Activated CD4-positive, CD25-positive, alpha-beta regulatory T cell (primary cell): ENCODE data around the gene CAV1.

ENCODE experiments used
- DNase-seq, 4 experiments: peaks; one replicate each; lab custom pipeline; 2025; lab: John Stamatoyannopoulos, UW

Gene CAV1

DNA sequence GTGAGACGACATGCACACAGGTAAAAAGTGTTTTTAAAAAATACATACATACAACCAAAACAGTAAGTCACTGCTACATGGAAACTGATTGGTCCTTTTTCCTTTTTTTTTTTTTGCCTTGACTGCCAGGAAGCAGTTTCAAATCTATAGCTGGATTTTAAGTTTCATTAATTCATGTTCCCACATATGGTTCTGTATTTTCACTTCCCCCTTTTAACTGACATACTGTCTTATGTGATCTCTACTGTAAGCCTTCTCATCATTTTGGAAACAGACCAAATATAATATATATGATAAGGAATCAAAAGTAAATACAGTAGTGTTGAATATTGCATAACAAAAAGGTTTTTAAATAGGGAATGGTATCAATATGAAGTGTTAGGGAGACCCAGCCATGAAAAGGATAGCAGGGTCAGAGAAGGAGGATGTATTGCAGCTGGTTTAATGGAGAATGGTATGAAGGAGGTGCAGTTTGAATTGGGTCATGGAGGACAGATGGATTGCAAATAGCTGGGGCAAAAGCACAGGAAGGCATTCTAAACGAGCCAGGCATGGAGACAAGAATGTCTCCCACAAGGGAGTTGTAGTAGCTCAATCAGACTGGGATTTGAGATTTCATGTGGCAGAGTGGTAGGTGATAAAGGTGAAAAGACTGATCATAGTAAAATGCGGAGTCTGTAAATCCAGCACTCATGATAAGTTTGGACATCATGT is 5.4 kb downstream of the CAV1 start:
- no peak for DNase-seq

- DNase-seq, result no peak
Measured at GRCh38 chr7:116532102-116532688, 7.4 kb downstream of the CAV1 start.

DNA sequence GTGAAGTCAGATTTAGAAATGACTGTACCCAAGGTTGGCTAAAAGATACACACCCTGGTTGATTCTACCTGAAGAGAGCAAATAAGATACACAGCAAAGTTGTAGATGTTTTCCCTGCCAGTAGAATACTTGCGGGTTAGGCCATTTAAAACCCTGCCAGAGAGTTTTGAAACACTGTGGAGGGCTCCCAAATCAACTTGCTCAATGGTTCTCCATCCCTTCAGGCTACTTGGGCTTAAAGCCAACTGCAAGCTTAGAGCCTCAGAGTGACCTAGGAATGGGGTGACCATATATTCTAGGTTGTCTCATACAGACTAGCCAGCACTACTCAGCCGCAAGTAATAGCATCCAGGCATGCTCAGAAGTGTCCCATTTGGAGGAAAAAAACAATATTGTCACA is 10.0 kb downstream of the CAV1 start:
- DNase-seq, result no peak

DNA sequence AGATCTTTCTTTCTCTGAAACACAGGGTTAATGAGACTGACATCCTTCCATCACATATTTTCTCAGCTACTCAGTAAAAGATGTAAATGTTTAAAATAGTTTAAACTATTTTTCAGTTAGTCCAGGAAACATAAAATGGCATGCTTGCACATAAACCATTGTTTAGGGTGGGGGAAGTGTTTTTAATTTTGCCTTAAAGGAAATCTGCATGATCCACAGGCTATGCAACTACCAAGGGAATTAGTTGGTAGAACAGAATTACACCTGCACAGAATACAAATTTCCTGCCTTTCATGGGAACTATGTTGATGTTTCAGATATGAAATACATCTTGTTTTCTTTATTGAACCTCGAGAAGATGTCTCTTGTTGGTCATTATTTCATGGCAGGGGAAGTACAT is 10.6 kb downstream of the CAV1 start:
- DNase-seq, result no peak

- DNase-seq, result no peak
Measured at GRCh38 chr7:116538138-116538537, 13.3 kb downstream of the CAV1 start.

GRCh38 chr7:116539879-116540278 is 15.0 kb downstream of the CAV1 start:
- DNase-seq, result no peak

GRCh38 chr7:116540743-116541142 is 15.9 kb downstream of the CAV1 start:
- DNase-seq, result no peak

GRCh38 chr7:116541951-116542350 is 17.1 kb downstream of the CAV1 start:
- no peak for DNase-seq

- DNase-seq, result no peak
Measured at GRCh38 chr7:116542618-116543017, 17.8 kb downstream of the CAV1 start.

GRCh38 chr7:116543664-116544063 is 18.8 kb downstream of the CAV1 start:
- DNase-seq, result no peak

GRCh38 chr7:116544487-116544886 is 19.7 kb downstream of the CAV1 start:
- no peak for DNase-seq

DNA sequence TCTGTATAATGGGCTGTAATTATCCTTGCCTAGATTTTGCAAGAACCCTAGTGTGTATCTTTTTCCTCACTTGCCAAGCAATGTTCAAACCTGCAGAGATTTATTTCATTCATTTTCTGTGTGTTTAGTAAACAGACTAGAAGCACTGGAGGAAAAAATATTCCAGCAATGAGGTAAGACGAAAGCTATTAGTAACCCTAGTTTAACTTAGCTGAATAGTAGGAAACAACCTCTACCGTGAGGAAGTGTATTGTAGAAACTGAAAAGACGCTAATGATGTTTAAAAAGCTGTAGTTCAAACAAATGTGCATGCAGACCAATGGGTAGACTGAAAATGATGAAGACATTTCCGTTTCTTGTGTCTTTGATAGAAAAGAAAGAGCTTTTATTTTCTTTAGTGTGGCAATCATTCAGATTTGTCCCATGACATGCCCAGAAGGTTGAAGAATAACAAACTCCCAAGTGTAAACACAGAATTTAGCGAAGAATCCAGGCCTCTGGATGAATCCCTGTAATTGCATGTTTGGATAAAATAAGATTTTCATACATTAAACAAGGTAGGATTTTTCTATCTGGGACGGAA is 20.7 kb downstream of the CAV1 start:
- DNase-seq, result no peak

DNA sequence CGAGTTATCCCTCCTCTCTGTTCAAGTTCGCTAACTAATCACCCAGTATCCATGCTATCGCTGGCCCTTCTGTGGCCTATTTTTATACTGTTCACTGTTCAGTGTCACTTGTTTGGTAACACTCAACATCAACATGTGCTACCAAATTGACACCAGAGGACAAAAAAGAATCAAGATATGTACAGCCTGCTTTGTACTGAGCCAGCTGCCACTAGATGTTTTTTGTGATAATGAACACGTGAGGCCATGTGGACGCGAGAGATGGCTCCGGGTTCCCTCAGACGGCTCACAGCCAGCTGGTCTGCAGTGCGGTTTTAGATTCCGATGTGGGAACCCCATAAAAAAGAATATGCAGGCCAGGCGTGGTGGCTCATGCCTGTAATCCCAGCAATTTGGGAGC is 21.2 kb downstream of the CAV1 start:
- no peak for DNase-seq

- DNase-seq, result no peak
Measured at GRCh38 chr7:116546916-116547315, 22.1 kb downstream of the CAV1 start.

GRCh38 chr7:116547347-116547746 is 22.5 kb downstream of the CAV1 start:
- no peak for DNase-seq

GRCh38 chr7:116548506-116548905 is 23.7 kb downstream of the CAV1 start:
- no peak for DNase-seq

DNA sequence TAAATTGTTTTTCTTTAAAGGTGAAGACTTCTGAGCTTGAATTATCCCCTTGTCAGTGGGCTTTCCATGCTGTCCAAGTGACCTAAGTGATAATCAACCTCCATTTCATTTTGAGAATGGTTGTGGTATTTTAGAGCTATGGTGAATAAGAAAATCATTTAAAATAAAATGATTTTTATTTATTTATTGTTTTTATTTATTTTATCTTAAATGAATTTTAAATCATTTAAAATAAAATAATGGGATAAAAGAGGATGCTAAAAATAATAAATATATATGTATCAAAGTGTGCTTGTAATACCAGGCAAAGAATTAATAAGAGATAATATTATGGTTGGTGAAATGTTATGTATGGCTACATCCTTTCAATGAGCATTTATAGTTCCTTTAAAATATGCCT is 24.5 kb downstream of the CAV1 start:
- DNase-seq, result no peak

- no peak for DNase-seq
Measured at GRCh38 chr7:116551692-116552091, 26.9 kb downstream of the CAV1 start.

- DNase-seq, result no peak
Measured at GRCh38 chr7:116552602-116553001, 27.8 kb downstream of the CAV1 start.

DNA sequence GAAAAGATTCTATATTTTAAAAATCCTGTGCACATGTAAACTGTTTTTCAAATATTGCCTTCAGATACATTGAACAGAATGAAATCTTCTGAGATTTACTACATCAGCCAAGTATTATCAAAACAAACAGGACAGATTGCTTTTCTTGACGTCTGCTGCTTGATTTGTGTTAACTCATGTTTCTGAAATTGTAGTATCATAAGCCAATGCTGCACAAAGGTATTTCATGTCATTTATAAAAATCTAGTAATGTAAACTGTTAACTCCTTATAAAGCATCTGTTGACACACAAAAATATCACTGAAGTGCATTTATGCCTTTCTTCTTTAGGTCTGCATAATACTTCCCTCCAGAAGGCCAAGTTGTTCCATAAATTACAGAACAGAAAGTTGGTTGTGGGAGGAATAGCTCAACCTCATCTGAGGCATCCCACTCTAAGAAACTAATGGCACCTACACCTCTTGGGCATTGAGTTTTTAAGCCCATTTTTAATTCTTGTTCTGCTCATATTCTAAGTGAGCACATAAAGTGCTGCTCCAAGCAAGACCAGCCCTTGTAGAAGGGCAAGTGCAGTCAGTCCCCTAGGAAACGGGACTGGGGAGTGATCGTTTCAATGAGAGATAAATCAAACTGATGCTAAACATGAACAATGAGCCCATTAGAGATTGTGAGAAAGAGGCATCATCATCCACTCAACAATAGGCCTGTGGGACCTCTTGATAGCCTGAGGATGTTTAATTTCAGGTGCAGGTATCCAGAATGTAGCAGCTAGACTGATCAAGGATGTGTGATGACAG is 28.5 kb downstream of the CAV1 start:
- no peak for DNase-seq

DNA sequence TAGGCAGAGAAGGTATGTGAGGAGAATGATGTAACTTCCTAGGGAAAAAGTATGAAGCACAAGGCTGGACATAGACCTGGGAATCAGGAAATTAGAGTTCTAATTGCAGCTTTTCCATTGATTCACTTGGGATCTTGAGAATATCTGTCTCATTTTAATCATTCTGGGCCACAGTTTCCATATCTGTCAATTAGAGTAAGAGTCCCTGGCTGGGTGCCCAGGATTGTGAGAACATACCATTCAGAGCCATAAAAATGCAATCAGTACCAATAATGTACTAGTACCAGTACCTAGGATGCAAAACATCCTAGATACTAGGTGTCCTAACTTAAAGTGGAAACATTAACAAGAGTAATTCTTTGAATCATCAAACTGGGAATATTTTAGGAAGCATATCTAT is 29.6 kb downstream of the CAV1 start:
- no peak for DNase-seq

GRCh38 chr7:116554911-116555310 is 30.1 kb downstream of the CAV1 start:
- DNase-seq, result no peak

DNA sequence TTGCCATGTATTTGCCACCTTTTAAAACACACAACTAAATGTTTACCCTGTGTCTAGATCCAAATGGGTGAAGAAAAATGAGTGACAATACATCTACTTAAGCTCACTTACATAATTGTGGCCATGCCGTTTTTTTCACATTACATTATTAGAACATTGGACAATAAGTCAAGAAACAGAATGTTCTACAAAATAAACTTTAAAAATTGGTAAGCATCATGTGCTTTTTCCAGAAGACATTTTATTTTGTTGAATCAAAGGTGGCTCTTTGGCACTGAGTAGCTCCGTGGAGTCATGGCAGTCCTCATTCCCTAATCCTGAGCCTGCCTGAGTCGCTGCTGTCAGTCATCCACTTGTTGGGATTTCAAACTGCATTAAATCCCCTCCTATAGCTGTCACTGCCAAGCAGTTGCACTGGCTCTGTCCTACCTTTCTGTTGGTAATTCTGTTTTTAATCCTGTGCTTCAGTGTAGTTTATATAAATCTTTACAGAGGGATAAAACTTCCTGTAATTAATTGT is 32.3 kb downstream of the CAV1 start:
- DNase-seq, result no peak
